Measurements from ENCODE around the gene RAB24. TPM values are rescaled to one million over a fixed set of nuclear protein-coding genes. Genes with fewer than 3 reads are reported as not detected.

Gene RAB24
- total RNA-seq, 6 experiments from 2014 or later, result 11.0 to 28.8 (median 16.2) TPM

GRCh38 chr5:177310757-177311391 lies 7.4 kb upstream of the RAB24 start:
- ATAC-seq (no peak), DNase-seq (no peak)
- Histone ChIP-seq H3K4me1 (peaks cover 0 to 12% (median 7%) of the 10 kb centered on the region in 4 donors), H3K4me3 (peak overlapping the region in 2 of 3 donors; percentile 33 to 51), H3K27me3 (no peaks in the 10 kb centered on the region), H3K36me3 (peaks cover 0 to 15% (median 4%) of the 10 kb centered on the region in 4 donors), H3K9me3 (no peaks in the 10 kb centered on the region), H3K27ac (no peak overlapping the region)
- 43% methylated on average over 5 of the region's 20 CpGs for WGBS (ENCODE audit: insufficient coverage, low coverage, low lambda C conversion rate, missing lambda C conversion rate)
- intact Hi-C loops (cut with DNase I), result loop anchor here (10.0 kb wide), 2 partner anchors 74 to 144 kb away; partner anchors contain the start of gene SLC34A1 (in 1 of the 2)
- no peak for TF ChIP-seq POLR2A (IDR thresholded peaks at IDR 0.05)
- no peak for TF ChIP-seq CTCF (IDR thresholded peaks at IDR 0.05)

DNA sequence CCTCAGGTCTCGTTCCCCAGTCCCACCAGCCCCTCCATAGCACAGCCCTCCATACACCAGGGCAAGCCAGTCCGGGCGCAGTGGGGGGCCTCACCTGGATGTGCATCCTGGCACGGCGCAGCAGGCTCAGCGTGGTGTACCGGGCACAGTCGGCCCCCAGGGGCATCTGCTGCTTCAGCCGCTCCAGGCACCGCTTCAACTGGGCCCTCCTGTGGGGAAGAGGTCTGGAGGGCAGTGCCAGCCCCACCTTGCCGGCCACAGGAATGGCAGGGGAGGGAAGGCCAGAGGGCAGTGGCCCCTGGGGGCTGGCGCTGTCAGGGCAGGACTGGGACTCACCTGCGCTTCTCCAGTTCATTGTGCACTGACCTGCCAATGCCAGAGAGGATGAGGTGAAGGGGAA lies 6.8 kb upstream of the RAB24 start:
- Histone ChIP-seq H3K4me3 (no peak overlapping the region), H3K27me3 (no peaks in the 10 kb centered on the region), H3K4me1 (peaks cover 0 to 15% (median 8%) of the 10 kb centered on the region in 4 donors), H3K27ac (no peak overlapping the region), H3K9me3 (no peaks in the 10 kb centered on the region), H3K36me3 (peaks cover 0 to 21% (median 4%) of the 10 kb centered on the region in 4 donors)
- DNase-seq (peak in 1 of 3 donors; percentile 41), ATAC-seq (no peak)
- WGBS (ENCODE audit: insufficient coverage, low coverage, low lambda C conversion rate, missing lambda C conversion rate), result 91% methylated on average over 5 of the region's 13 CpGs
- TF ChIP-seq CTCF (IDR thresholded peaks at IDR 0.05) (no peak), POLR2A (IDR thresholded peaks at IDR 0.05) (no peak)
- intact Hi-C loops (cut with DNase I), result loop anchor here (10.0 kb wide), 2 partner anchors 74 to 144 kb away; partner anchors contain the start of gene SLC34A1 (in 1 of the 2)

GRCh38 chr5:177309351-177310191 lies 6.1 kb upstream of the RAB24 start:
- no peaks in the 10 kb centered on the region for H3K9me3 ChIP-seq
- intact Hi-C loops (cut with DNase I), result loop anchor here (10.0 kb wide), 2 partner anchors 75 to 145 kb away; partner anchors contain the start of gene SLC34A1 (in 1 of the 2)
- no peak overlapping the region for H3K4me3 ChIP-seq
- peak; percentile 44 to 65 (median 58) for ATAC-seq
- TF ChIP-seq POLR2A (IDR thresholded peaks at IDR 0.05) (no peak), CTCF (IDR thresholded peaks at IDR 0.05) (peak; percentile 70 to 90 (median 85))
- peak; percentile 74 to 84 (median 78) for DNase-seq
- H3K4me1 ChIP-seq, result peaks cover 0 to 22% (median 12%) of the 10 kb centered on the region in 4 donors
- no peak overlapping the region for H3K27ac ChIP-seq
- WGBS (ENCODE audit: insufficient coverage, low coverage, low lambda C conversion rate, missing lambda C conversion rate), result 70% methylated on average over 2 of the region's 10 CpGs
- H3K27me3 ChIP-seq, result no peaks in the 10 kb centered on the region
- peaks cover 0 to 25% (median 4%) of the 10 kb centered on the region in 4 donors for H3K36me3 ChIP-seq

DNA sequence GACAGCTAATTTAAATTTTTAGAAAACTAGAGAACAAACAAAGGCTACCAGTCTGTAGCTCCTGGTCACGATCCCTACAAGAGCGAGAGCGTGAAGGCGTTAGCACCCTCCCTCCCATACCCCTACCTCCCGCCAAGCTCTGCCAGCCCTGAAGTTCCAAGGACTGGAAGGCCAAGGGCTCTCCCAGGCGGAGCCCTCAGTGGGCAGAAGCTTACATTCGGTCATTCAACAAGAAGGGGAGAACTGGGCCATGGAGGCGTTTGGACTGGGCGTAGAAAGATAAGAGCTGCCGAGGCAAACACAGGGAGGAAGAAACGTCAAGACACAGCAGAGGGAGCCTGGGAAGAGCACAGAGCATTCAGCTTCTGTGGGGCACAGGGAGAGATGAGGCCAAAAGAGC lies 5.2 kb upstream of the RAB24 start:
- Histone ChIP-seq H3K36me3 (peaks cover 0 to 25% (median 4%) of the 10 kb centered on the region in 4 donors), H3K9me3 (no peaks in the 10 kb centered on the region), H3K4me3 (no peak overlapping the region), H3K4me1 (peaks cover 0 to 26% (median 14%) of the 10 kb centered on the region in 4 donors), H3K27me3 (no peaks in the 10 kb centered on the region), H3K27ac (no peak overlapping the region)
- no peak for ATAC-seq
- intact Hi-C loops (cut with DNase I), result no loop called here
- DNase-seq, result no peak
- WGBS (ENCODE audit: insufficient coverage, low coverage, low lambda C conversion rate, missing lambda C conversion rate), result 91% methylated on average over 6 of the region's 11 CpGs
- TF ChIP-seq CTCF (IDR thresholded peaks at IDR 0.05) (no peak), POLR2A (IDR thresholded peaks at IDR 0.05) (no peak)

Measured in right lobe of liver (tissue), 6 donors.